ENCODE data around the gene PARD3.

PARD3 gene

DNA sequence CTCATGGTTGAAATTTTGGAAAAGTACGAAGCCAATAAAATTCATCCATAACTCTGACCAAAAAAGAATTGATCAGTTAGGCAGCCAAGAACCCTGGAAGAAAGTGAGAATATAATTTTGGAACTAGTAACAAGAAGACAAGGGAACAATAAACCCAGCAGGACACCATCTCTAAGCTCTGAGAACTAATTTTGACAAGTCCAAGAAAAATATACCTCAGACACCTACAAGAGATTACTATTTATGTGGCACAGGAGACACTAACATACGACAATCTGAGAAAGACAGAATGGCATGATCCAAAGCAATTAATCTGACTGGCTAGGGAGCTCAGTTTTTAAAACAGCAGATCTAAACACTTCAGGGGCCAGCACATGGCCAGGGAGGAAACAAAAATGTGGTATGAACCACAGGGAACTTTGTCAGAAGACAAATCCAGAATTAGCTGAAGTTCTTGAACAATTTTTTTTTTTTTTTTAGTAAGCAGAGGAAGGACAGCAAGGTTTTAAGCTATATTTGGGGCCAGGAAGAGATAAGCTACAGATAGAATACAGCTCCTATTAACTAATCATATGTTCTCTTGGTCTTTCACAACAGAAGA is 38.9 kb downstream of the PARD3 start:
- Histone ChIP-seq H3K4me1 (ENCODE audit: insufficient read depth, low read length, poor library complexity, severe bottlenecking) (peaks cover 52% of the 10 kb centered on the region), H3K36me3 (ENCODE audit: insufficient read depth, low read length) (no peaks in the 10 kb centered on the region), H4K20me1 (ENCODE audit: insufficient read depth, low read length, poor library complexity, severe bottlenecking) (peaks cover 1% of the 10 kb centered on the region), H3F3A (ENCODE audit: low read depth) (no peaks in the 10 kb centered on the region), H2AFZ (ENCODE audit: low read length) (no peak overlapping the region), H3K27me3 (ENCODE audit: insufficient read depth, low read length, poor library complexity, severe bottlenecking) (no peaks in the 10 kb centered on the region), H3K4me3 (ENCODE audit: low read length, poor library complexity, severe bottlenecking) (no peak overlapping the region), H3K79me2 (ENCODE audit: insufficient read depth, low read length) (peaks cover 85% of the 10 kb centered on the region), H3K9me2 (replicated peaks; ENCODE audit: low read depth, low read length) (no peaks in the 10 kb centered on the region), H3K9ac (ENCODE audit: low read depth, low read length, poor library complexity, severe bottlenecking) (no peak overlapping the region), H3K9me3 (ENCODE audit: insufficient read depth, low read depth, low read length) (no peaks in the 10 kb centered on the region), H3K4me2 (ENCODE audit: low read depth, low read length, poor library complexity, severe bottlenecking) (peak overlapping the region; percentile 36)
- TF ChIP-seq, protein P1, sequence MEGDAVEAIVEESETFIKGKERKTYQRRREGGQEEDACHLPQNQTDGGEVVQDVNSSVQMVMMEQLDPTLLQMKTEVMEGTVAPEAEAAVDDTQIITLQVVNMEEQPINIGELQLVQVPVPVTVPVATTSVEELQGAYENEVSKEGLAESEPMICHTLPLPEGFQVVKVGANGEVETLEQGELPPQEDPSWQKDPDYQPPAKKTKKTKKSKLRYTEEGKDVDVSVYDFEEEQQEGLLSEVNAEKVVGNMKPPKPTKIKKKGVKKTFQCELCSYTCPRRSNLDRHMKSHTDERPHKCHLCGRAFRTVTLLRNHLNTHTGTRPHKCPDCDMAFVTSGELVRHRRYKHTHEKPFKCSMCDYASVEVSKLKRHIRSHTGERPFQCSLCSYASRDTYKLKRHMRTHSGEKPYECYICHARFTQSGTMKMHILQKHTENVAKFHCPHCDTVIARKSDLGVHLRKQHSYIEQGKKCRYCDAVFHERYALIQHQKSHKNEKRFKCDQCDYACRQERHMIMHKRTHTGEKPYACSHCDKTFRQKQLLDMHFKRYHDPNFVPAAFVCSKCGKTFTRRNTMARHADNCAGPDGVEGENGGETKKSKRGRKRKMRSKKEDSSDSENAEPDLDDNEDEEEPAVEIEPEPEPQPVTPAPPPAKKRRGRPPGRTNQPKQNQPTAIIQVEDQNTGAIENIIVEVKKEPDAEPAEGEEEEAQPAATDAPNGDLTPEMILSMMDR (conservative IDR thresholded peaks at IDR 0.05; ENCODE audit: low read length), result no peak
- no peak for TF ChIP-seq EZH2phosphoT487 (IDR thresholded peaks at IDR 0.05; ENCODE audit: borderline replicate concordance)

DNA sequence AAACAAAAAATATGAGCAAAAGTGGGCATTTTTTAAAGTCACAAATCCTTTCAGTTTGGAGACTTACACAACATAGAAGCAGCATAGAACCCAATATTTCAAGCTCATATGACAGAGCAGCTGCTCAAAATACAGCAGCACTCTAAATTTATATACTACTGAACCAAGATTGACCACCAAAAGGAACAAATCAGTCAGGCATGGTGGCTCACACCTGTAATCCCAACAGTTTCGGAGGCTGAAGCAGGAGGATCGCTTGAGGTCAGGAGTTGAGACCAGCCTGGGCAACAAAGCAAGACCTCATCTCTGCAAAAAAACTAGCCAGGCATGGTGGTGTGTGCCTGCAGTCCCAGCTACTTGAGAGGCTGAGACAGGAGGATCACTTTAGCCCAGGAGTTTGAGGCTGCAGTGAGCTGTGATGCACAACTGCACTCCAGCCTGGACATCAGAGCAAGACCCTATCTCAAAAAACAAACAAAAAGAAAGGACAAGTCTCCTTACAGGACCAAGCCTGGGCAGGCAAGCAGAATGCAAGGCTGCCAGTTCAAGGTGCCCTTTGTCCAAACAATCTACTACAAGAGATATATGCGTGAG is 40.0 kb downstream of the PARD3 start:
- no peak for TF ChIP-seq EZH2phosphoT487 (IDR thresholded peaks at IDR 0.05; ENCODE audit: borderline replicate concordance)
- TF ChIP-seq, protein P1 (conservative IDR thresholded peaks at IDR 0.05; ENCODE audit: low read length), result no peak
- Histone ChIP-seq H2AFZ (ENCODE audit: low read length) (no peak overlapping the region), H3K79me2 (ENCODE audit: insufficient read depth, low read length) (peaks cover 91% of the 10 kb centered on the region), H4K20me1 (ENCODE audit: insufficient read depth, low read length, poor library complexity, severe bottlenecking) (no peaks in the 10 kb centered on the region), H3K4me3 (ENCODE audit: low read length, poor library complexity, severe bottlenecking) (no peak overlapping the region), H3K4me2 (ENCODE audit: low read depth, low read length, poor library complexity, severe bottlenecking) (no peak overlapping the region), H3K9ac (ENCODE audit: low read depth, low read length, poor library complexity, severe bottlenecking) (no peak overlapping the region), H3K4me1 (ENCODE audit: insufficient read depth, low read length, poor library complexity, severe bottlenecking) (peaks cover 54% of the 10 kb centered on the region), H3K36me3 (ENCODE audit: insufficient read depth, low read length) (no peaks in the 10 kb centered on the region), H3K9me3 (ENCODE audit: insufficient read depth, low read depth, low read length) (no peaks in the 10 kb centered on the region), H3K9me2 (replicated peaks; ENCODE audit: low read depth, low read length) (no peaks in the 10 kb centered on the region), H3F3A (ENCODE audit: low read depth) (no peaks in the 10 kb centered on the region), H3K27me3 (ENCODE audit: insufficient read depth, low read length, poor library complexity, severe bottlenecking) (no peaks in the 10 kb centered on the region)

DNA sequence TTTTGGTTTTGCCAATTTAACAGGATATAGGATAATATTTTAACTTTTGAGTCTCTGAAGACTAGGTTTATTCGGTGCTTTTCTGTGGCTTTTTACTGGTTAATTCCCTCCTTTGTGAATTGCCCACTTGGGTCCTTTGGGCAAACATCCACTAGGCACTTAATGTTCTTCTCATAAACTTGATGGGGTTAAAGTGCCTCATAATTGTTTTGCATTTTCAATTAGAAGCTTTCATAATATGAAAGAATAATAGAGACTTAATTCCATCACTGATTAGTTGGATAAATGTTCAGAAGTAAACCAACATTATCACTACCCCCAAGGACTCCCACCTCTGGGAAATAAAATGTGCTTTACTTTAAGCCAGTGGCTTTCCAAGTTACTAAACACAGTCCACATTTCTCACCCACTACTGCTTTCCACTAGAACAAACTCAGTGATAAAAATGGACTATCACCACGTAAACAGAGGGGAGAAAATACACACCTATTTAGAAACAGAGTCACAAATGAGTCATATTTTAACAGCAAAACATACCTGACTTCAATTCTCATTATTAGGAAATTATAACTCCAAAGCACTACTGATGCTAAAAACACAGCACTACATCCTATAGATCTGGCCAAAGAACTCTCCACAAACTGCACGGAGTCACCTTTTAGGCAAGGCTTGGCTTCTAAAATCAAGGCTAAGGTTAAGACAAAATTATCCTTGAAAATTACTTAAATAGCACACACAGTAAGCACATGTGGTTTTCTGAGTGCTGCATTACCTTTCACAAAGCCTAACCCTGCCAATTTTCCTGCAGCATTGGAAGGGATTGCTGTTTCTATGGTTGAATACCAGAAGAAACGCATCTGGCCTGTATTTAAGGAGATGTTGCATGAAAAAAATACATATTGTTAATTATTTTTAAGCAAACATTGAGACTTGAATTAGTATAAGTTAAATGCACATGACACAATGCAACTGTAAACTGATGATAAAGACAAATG is 41.2 kb downstream of the PARD3 start:
- H3K9ac ChIP-seq (ENCODE audit: low read depth, low read length, poor library complexity, severe bottlenecking), result no peak overlapping the region
- no peak for TF ChIP-seq EZH2phosphoT487 (IDR thresholded peaks at IDR 0.05; ENCODE audit: borderline replicate concordance)
- TF ChIP-seq, protein P1 (conservative IDR thresholded peaks at IDR 0.05; ENCODE audit: low read length), result no peak
- H3K27me3 ChIP-seq (ENCODE audit: insufficient read depth, low read length, poor library complexity, severe bottlenecking), result no peaks in the 10 kb centered on the region
- no peak overlapping the region for H3K4me3 ChIP-seq (ENCODE audit: low read length, poor library complexity, severe bottlenecking)
- no peak overlapping the region for H3K4me2 ChIP-seq (ENCODE audit: low read depth, low read length, poor library complexity, severe bottlenecking)
- H3F3A ChIP-seq (ENCODE audit: low read depth), result no peaks in the 10 kb centered on the region
- no peaks in the 10 kb centered on the region for H4K20me1 ChIP-seq (ENCODE audit: insufficient read depth, low read length, poor library complexity, severe bottlenecking)
- peaks cover 94% of the 10 kb centered on the region for H3K79me2 ChIP-seq (ENCODE audit: insufficient read depth, low read length)
- H3K36me3 ChIP-seq (ENCODE audit: insufficient read depth, low read length), result no peaks in the 10 kb centered on the region
- no peaks in the 10 kb centered on the region for H3K9me2 ChIP-seq (replicated peaks; ENCODE audit: low read depth, low read length)
- H2AFZ ChIP-seq (ENCODE audit: low read length), result no peak overlapping the region
- peaks cover 53% of the 10 kb centered on the region for H3K4me1 ChIP-seq (ENCODE audit: insufficient read depth, low read length, poor library complexity, severe bottlenecking)
- H3K9me3 ChIP-seq (ENCODE audit: insufficient read depth, low read depth, low read length), result no peaks in the 10 kb centered on the region

All from Loucy (cell line).